HG02981 (cell line): ENCODE results near the gene GRIK1.

ENCODE experiments used
- ATAC-seq: cut with Tn5 transposase; IDR thresholded peaks from one replicate; pipeline ENCODE4 v1.9.1; 2021; ENCODE audit warnings: mild to moderate bottlenecking, moderate library complexity; ENCODE audit not compliant: unreplicated experiment

Gene GRIK1

DNA sequence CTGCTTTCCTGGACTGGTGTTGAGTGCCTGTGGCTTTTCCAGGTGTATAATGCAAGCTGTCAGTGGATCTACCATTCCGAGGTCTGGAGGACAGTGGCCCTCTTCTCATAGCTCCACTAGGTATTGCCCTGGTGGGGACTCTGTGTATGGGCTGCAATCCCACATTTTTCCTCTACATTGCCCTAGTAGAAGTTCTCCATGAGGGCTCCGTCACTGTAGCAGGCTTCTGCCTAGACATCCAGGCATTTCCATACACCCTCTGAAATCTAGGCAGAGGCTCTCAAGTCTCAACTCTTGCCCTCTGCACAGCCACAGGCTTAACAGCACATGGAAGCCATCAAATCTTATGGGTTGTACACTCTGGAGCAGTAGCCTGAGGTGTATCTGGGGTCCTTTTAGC lies 107.6 kb downstream of the GRIK1 start:
- ATAC-seq: no peak

DNA sequence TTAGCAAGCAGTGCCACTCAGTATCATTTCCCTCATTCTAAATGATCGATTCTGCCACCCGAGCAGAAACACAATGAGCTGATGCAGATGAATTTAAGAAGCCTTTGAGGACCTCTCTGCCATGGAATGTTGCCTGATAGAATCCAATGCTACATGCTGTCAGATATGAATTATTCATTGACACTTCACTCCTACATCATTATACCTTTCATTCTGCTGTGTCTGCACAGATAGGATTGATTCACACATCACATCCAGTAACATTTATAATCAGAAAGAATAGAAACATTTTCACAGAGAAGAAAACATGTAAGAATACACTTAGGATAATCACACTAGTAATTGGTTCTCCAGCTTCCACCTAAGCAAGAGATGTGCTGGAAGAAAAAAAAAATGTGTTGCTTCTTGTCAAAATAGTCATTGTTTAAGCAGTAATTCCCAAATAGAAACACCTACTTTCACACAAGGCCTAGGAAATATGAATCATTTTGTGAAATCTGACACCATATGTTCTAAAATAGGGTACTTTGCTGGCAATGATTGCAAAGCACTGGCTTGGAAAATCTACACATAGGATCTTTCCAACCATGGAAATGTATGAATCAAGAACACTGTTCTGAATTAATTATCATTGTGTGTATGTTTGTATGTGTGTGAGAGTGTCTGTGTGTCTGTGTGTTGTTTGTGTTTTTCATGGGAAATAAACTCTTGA lies 110.1 kb downstream of the GRIK1 start:
- no peak for ATAC-seq

DNA sequence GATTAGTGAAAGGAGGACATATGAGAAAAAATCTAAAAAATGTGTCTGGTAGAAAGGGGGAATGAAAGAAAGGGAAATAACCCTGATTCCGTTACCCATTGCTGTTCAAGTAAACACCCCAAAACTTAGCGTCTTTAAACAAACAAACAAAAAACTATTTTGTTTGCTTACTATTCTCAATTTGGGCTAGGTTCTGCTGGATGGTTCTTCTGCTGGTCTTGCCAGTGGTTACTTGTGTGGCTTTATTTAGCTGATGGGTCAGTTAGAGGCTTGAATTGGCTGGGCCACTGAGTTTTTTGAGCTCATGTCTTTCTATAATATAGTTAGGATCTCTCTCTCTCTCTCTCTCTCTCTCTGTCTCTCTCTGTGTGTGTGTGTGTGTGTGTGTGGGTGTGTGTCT lies 112.1 kb downstream of the GRIK1 start:
- no peak for ATAC-seq

DNA sequence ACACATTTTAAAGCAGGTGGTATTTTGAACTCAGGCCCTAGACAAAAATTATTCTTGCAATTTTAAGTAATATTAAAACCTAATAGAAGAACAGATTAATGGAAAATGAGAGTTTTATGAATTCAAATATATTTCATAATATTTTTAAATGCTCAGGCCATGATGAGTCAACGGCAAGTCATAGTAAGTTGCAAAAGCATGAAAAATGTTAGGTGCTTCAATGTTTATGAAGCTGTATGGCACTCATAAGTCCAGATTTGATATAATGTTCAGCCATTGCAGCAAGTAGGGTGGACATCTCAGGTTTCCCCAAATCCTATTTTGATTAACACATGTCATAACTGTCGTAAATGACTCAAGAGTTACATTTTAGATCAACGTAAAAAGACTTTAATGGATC lies 112.6 kb downstream of the GRIK1 start:
- ATAC-seq: no peak

DNA sequence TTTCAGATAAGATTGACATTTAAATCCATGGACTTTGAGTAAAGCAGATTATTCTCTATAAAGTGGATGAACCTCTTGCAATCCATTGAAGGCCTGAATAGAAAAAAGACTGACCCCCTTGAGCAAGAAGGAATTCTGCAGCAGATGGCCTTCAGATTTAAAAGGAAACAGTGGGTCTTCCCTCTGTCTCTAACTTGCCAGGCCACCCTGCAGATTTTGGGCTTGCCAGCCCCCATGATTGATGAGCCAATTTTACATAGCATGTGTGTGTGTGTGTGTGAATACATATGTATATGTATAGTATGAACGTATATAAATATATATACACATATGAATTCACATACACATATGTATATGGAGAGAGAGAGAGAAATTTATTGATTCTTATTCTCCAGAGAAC lies 113.4 kb downstream of the GRIK1 start:
- no peak for ATAC-seq

DNA sequence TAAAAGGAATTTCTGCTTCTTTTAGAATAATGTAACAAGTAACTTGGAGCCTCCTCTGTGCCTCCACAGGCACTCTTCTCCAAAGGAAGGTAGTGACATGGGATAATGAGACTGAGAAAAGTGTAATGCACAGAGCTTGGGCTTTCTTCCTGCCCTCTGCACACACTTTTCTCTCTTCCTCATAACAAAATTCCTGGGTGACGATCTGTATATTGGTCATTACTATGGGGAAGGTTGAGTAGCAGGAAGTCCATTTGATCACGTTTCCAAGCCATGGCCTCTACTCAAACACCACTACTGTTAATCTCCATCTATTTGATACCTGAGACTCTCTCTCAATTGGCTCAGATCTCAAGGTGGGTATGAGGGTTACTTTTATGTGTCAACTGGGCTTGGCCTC lies 113.9 kb downstream of the GRIK1 start:
- ATAC-seq: no peak

DNA sequence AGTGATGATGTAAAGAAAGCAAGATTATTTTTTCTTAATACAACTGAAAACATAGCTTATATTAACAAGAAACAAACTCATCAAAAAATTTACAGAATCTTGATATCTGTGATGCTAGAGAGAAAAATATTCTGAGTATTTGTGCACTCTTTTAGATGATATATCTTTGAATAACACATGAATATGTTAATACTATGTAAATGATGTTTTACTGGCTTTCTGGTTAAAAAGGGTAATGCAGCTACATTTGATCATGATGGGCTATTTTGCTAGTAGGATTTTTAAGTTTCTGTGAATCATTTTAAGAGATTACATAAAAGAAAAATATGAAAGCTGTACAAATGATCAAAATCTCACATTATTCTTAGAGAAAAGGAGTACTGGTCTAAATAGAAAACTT lies 114.5 kb downstream of the GRIK1 start:
- ATAC-seq: no peak

DNA sequence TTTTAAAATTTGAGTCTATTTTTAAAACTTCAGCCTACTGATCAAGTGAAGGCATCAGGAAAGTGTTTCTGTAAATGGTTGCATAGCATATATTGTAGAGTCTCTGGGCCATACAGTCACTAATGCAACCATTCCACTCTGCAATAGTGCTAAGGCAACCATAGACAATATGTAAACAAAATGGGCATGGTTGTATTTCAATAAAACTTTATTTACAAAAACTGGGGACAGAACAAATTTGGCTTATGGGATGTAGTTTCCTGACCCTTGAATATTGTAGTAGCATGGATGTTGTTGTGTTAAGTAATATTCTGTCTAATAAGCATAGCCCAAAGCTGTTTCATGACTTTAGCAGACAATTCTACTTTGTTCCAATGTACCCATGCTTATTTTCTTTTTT lies 117.7 kb downstream of the GRIK1 start:
- ATAC-seq: no peak

DNA sequence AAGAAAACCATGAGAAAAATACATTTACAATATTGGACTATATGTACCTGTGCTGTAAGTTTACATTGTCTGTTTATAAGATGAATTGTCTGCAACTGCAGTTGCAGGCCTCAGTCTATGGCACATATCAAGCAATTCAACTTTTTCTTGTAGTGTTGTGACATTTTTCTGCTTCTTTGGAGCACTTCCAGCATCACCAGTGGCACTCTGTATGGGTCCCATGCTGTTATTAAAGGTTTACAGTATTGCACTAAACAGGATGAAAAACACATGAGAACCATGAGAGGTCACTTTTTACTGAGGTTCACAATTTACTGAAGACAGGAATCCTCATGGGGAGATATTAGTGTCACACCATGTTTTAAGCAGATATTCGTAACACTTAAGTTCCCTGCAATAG lies 118.6 kb downstream of the GRIK1 start:
- no peak for ATAC-seq

DNA sequence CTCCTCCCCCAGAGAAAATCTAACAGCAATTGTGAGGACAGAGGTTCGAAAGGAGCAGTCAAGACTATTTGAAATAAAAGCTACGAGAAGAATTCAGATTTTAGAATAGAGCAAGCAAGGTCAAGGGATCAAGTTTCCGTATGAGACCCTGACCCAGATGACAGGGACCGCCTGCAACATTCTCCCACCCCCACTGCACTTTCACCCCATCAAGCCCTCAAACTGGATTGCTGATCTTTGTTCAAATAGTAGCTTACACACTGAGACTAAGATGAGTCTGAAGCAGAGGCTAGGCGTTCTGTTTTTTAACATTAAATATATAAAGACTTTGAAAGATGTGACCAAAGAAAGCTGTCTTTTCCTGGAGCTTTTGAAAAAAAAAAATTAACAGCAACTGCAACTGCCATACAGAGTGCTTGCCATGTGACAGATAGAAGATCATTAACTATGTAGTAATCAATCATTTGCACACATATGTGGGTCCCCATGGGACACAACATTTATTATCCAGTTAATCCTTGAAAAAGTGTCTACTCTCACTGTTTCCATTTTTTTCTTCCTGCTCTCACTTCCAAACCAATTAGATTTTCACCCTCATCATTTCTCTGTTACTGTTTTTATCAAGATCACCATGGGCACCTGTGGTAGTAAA lies 120.0 kb downstream of the GRIK1 start:
- ATAC-seq: no peak

DNA sequence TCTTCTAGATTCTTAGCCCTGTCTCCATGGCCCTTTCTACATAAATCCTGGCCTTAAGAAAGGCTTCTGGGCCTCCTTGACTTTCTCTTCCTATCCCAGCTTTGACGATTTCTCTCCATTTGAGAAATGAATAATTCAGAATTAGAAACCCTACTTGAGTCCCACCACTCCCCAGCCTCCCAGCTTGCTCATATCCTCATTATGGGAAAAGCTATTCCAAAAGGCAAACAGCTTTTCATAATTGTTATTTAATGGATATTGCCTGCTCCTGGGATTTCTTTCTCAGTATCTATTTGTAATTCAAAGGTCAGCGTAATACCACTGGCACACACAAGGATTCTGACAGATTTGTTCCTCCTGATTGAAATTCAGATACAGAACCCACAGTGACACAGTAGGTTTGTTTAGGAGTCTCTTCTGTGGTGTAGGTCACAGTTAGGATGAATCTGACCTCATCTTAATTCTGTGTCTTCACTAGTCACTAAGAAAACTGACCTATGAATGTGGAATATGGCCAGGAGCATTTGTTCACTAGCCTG lies 121.3 kb downstream of the GRIK1 start:
- ATAC-seq: no peak

DNA sequence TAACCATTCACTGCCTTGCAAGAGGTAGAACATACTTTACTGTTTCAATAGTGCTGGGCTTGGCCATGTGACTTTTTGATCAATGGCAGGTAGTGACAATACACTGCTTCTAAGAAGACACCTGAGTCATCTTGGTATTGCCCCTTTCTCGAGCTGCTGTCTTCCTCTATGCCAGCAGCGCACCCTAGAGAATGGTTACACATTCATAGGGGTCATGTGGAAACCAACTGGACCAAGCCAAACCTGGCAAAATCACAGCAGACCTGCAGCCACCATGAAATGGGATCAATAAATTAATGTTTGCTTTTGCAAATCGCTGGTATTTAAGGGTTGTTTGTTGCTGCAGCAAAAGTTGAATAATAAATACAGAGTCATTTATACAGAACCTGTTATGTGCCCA lies 122.3 kb downstream of the GRIK1 start:
- no peak for ATAC-seq

DNA sequence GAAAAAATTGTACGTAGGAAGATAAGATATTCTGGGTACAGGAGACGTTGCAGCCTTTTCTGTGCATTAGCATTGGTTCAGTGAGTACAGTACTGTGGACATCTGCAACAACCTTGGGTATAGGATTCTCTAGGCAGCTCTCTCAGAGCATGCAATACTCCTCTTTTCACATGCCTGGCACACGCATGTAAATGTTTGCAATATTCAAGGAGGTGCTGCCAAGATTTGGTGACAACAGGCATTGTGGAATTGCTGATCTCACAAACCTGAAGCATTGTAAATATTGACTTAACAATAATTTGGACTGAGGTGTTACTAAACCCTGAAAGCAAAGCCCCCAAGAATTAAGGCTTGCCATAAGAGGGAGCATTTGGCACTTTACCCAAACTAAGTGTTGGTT lies 126.8 kb downstream of the GRIK1 start:
- no peak for ATAC-seq

DNA sequence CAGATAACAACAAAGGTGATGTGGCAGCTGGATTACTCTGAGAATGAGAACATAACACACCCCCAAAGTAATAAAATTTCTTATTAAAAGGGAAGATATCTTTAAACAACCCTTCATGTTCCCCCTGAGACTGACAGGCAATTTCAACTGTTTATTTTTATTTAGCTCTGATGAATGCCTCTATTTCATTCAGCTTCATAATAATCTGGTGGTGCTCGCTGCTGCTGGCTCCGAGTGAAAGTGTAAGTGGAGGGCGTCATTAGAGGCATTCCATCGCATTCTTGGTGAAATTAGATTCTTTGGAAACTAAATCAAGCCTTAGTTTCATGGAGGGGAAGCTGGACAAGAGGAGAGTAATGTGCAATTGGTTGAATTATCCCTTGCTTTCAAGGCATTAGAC lies 128.9 kb downstream of the GRIK1 start:
- no peak for ATAC-seq

DNA sequence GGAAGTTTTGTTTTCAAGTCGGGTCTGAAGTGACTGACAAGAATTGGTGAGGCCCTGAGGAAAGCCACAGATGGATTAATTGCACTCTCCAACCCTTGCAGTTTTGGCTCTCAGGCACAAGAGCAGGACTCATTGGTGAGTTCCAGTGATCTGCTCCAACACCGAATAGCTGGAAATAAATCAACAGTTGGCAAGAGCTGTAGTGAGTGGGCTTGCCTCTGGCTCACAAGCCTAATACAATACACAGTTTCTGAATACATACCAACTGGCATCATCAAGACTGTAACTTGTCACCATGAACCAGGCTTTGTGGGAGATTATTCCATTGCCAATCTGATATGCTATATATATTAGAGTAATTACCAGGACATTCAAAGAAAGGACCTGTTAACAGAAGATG lies 131.6 kb downstream of the GRIK1 start:
- no peak for ATAC-seq

DNA sequence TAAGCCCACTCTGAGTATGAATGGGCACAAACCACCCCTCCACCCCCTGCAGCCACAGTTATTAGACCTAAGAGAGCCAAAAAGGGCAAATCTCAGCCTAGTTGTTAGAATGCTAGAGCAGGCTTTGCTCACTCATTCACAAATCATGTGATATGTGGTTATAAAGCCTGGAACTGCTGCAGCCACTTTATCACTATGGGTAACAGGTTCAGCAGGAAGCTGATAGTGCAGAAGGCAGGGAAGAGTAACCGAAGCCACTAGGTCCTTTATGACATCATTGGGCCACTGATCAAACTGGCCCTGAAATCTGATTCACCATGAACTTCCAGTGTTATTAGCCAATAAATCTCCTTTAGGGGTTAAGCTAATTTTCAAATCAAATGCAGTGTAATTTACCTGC lies 134.7 kb downstream of the GRIK1 start:
- ATAC-seq: no peak

DNA sequence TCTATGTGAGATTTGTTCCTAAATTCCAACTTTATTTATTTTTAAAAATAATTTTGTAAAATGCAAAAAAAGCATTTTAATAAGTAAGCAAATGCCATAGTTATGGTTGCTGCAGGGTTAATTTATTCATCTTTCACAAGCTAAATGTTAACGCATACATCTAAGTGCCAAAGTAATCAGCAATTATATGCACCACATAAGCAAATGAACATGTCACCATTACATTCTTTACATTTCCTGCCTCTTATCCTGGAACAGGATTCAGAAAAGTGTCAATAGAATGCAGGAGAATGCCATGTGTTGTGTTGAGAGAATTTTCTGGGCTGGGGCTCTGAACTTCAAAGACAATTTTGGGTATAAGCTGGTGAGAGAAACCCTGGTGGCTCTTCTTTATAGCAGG lies 136.6 kb downstream of the GRIK1 start:
- no peak for ATAC-seq

DNA sequence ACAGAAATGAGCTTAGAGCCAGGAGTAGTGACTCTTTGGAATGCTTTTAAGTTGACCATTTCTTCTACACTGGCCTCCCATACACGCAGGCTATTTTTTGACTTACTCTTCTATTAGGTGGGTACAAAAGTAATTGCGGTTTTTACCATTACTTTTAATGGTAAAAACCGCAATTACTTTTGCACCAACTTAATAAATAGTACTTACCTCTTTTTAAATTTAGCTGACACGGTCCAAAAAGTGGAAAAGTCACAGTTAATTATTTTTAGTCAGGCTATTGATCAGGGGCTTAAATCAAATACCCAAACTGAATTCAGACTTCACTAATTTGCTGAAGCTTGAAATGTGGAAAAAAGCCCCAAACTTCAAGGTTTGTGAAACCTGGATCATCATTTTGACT lies 138.7 kb downstream of the GRIK1 start:
- no peak for ATAC-seq

DNA sequence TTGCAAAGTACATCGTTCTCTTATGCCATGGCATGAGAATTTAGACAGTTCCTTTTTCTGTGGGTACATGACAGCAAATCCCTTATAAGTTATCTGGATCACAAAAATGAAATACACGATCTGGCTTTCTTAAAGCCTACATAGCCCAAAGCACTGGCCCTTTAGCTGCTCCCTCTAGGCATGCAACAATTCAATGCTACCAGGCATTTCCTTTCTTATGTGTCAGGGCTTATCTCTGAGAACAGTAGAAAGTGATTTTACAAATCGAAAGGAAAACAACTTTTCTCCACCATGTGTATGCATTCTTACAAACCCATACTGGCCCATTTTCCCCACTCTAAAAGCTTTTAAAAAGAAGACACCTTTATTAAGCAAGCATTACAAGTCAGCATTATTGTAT lies 139.7 kb downstream of the GRIK1 start:
- ATAC-seq: no peak

DNA sequence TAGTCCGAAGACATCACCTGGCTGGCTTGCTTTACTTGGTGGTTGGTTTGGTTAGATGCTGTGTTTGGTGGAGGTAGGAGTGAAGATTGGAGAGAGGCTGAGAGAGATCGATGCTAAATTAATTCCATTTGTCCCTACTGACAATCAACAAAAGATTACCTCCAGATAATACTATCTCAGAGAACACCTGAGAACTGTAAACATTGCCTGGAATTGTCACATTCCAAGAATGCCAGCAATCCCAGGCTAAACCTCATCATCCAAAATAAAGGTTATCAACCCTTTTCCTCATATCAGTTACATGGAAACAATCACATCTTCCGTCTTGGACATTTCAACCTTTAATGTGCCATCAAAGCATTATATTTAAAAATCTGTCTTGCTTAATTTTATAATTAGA lies 141.0 kb downstream of the GRIK1 start:
- no peak for ATAC-seq

DNA sequence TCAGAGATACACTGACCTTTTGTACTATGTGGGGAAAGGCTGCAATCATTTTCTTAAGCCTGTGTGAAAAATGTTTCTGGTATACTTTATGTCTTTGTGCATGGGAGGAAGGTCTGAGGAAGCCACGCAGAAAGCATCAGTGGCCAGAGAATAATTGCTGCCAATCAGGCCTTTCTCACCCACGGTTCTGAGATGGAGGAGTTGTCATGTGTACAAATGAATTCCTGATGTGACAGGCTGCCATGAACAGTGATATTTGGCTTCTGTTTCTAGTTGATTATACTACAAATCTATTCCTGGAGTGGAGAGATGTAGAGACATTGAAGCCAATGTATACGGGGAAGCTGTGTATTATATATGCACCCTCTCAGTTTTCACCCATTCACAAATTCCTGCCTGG lies 142.6 kb downstream of the GRIK1 start:
- ATAC-seq: no peak

DNA sequence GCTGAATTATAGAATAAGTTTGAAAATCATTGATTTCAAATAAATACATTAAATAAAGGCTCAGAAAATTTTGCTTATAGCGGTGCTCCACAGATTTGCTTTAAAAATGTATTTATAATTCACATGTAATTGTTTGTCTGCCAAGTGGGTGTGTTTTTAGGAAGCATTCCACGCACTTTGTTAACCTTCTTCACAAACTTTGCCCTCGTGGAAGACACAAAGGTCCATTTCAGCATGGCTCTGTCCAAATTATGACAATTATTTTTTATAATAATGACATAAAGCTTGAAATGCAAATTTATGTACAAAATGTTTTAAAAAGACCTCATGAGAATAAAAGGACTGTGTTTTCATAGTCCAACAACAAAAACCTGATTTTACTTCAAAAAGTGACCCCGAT lies 146.1 kb downstream of the GRIK1 start:
- no peak for ATAC-seq

DNA sequence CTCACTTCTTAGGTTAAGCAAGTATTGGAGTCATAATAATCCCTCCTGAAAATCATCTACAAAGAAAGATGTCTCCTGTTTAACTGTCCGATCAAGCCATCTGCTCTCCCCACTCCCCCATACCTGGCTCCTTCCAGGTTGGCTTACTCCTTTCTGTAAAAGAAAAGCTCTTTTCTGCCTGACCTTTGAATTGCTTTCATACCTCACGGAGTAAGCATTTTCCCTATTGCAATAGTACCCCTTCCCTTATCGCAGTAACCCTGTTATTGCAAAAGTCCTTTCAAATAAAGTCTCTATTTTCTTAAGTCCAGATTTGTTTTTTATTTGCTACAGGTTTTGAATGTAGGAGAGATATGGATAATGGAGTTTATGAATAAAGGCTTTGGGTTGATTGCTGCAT lies 150.4 kb downstream of the GRIK1 start:
- ATAC-seq: no peak
